GM13976 (cell line): ENCODE measurements around the gene UNC13B.

Experiments used
- DNase-seq: peaks from one replicate; pipeline ENCODE4 v3.0.0; 2012; ENCODE audit warnings: low spot score
- CTCF ChIP-seq: IDR thresholded peaks from 2 replicates; pipeline ENCODE4 v1.5.1; 2012; ENCODE audit warnings: borderline replicate concordance, mild to moderate bottlenecking; ENCODE audit not compliant: insufficient read depth; ENCODE audit errors: extremely low read depth, missing control alignments, control extremely low read depth
- in situ Hi-C: fragments of 300-500 bp; cut with MboI; formaldehyde crosslinking; loops from one replicate; pipeline ENCODE4 v1.12.0; 2022; ENCODE audit warnings: low sequenced_read_pairs, mixed read lengths, inconsistent platforms; ENCODE audit not compliant: unreplicated experiment

Gene UNC13B

GRCh38 chr9:35350827-35351549 lies 189.2 kb downstream of the UNC13B start:
- DNase-seq = no peak
- no peak for TF ChIP-seq CTCF
- in situ Hi-C loops = no loop called here

- in situ Hi-C loops = no loop called here
- TF ChIP-seq CTCF = no peak
- no peak for DNase-seq
Measured at GRCh38 chr9:35353731-35354365, 192.0 kb downstream of the UNC13B start.

GRCh38 chr9:35355939-35356338 lies 194.1 kb downstream of the UNC13B start:
- in situ Hi-C loops = no loop called here
- TF ChIP-seq CTCF = no peak
- no peak for DNase-seq

- DNase-seq = no peak
- TF ChIP-seq CTCF = no peak
- in situ Hi-C loops = no loop called here
Measured at GRCh38 chr9:35357116-35357515, 195.3 kb downstream of the UNC13B start.

GRCh38 chr9:35357826-35358225 lies 196.0 kb downstream of the UNC13B start:
- in situ Hi-C loops = no loop called here
- TF ChIP-seq CTCF = no peak
- DNase-seq = no peak

GRCh38 chr9:35364817-35365585 lies 203.2 kb downstream of the UNC13B start:
- no peak for TF ChIP-seq CTCF
- in situ Hi-C loops = no loop called here
- DNase-seq = no peak
